Hepatocyte (in vitro differentiated cells): ENCODE measurements around the gene BICDL2.

Experiments
- EZH2phosphoT487 ChIP-seq: fragments of 200-600 bp; sonication (generic); IDR thresholded peaks from one replicate; pipeline ENCODE4 v1.6.1; 2018; ENCODE audit warnings: antibody characterized with exemption, mild to moderate bottlenecking, low read depth, moderate library complexity; ENCODE audit not compliant: unreplicated experiment, severe bottlenecking
- TF ChIP-seq, protein P1 (sequence below): fragments of 200-600 bp; sonication (generic); IDR thresholded peaks from 2 replicates; pipeline ENCODE4 v1.5.1; 2016; ENCODE audit warnings: antibody characterized with exemption, mild to moderate bottlenecking; ENCODE audit not compliant: poor library complexity

- TF ChIP-seq, protein P1, sequence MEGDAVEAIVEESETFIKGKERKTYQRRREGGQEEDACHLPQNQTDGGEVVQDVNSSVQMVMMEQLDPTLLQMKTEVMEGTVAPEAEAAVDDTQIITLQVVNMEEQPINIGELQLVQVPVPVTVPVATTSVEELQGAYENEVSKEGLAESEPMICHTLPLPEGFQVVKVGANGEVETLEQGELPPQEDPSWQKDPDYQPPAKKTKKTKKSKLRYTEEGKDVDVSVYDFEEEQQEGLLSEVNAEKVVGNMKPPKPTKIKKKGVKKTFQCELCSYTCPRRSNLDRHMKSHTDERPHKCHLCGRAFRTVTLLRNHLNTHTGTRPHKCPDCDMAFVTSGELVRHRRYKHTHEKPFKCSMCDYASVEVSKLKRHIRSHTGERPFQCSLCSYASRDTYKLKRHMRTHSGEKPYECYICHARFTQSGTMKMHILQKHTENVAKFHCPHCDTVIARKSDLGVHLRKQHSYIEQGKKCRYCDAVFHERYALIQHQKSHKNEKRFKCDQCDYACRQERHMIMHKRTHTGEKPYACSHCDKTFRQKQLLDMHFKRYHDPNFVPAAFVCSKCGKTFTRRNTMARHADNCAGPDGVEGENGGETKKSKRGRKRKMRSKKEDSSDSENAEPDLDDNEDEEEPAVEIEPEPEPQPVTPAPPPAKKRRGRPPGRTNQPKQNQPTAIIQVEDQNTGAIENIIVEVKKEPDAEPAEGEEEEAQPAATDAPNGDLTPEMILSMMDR: no peak
- TF ChIP-seq EZH2phosphoT487: no peak
These were observed 29.6 kb upstream of the BICDL2 start for GRCh38 chr16:3066440-3066748.
